ENCODE data around the gene ULBP3. TPM values are rescaled to one million over a fixed set of nuclear protein-coding genes. Genes with fewer than 3 reads are reported as not detected.
"Not testable (repeated sequence)": the region's sequence is repeated elsewhere in the genome, so short reads cannot be mapped to it uniquely, and the experiment has no call there.

Gene ULBP3
- polyA plus RNA-seq, 1 donor, result 1.6 TPM

- no peak for DNase-seq
Observed at GRCh38 chr6:150043096-150043495, 25.8 kb downstream of the ULBP3 start.

GRCh38 chr6:150038202-150039062 is 30.5 kb downstream of the ULBP3 start:
- no peak for DNase-seq

GRCh38 chr6:150037526-150038201 is 31.3 kb downstream of the ULBP3 start:
- no peak for DNase-seq

- DNase-seq, result no peak
Observed at GRCh38 chr6:150036081-150036480, 32.8 kb downstream of the ULBP3 start.

- DNase-seq, result no peak
Observed at GRCh38 chr6:150033207-150033771, 35.6 kb downstream of the ULBP3 start.

GRCh38 chr6:150032598-150032997 is 36.3 kb downstream of the ULBP3 start:
- no peak for DNase-seq

- DNase-seq, result no peak
Observed at GRCh38 chr6:150030611-150031010, 38.3 kb downstream of the ULBP3 start.

- DNase-seq, result no peak
Observed at GRCh38 chr6:150029749-150030148, 39.2 kb downstream of the ULBP3 start.

GRCh38 chr6:150029276-150029675 is 39.6 kb downstream of the ULBP3 start:
- DNase-seq, result no peak

GRCh38 chr6:150028799-150029198 is 40.1 kb downstream of the ULBP3 start:
- no peak for DNase-seq

- DNase-seq, result no peak
Observed at GRCh38 chr6:150027806-150028565, 40.9 kb downstream of the ULBP3 start.

- no peak for DNase-seq
Observed at GRCh38 chr6:150026976-150027805, 41.7 kb downstream of the ULBP3 start.

GRCh38 chr6:150025201-150025917 is 43.6 kb downstream of the ULBP3 start, which contains the start of gene RAET1L:
Gene RAET1L, minus strand, starts transcription at chr6:150025532. Its CDS starts 61 bp downstream, at chr6:150025471.
- DNase-seq, result peak; percentile 63

- DNase-seq, result no peak
Observed at GRCh38 chr6:150024646-150025155, 44.2 kb downstream of the ULBP3 start.

GRCh38 chr6:150024021-150024420 is 44.9 kb downstream of the ULBP3 start:
- not testable (repeated sequence) for DNase-seq

- not testable (repeated sequence) for DNase-seq
Observed at GRCh38 chr6:150021870-150022269, 47.1 kb downstream of the ULBP3 start.

- no peak for DNase-seq
Observed at GRCh38 chr6:150018846-150019580, 49.9 kb downstream of the ULBP3 start.

GRCh38 chr6:150017186-150017521 is 51.8 kb downstream of the ULBP3 start:
- DNase-seq, result not testable (repeated sequence)

GRCh38 chr6:150016324-150017185 is 52.4 kb downstream of the ULBP3 start:
- peak; percentile 58 for DNase-seq

All from hindlimb muscle (tissue), 1 donor.